ENCODE data around the gene CEACAM21.

Gene CEACAM21

DNA sequence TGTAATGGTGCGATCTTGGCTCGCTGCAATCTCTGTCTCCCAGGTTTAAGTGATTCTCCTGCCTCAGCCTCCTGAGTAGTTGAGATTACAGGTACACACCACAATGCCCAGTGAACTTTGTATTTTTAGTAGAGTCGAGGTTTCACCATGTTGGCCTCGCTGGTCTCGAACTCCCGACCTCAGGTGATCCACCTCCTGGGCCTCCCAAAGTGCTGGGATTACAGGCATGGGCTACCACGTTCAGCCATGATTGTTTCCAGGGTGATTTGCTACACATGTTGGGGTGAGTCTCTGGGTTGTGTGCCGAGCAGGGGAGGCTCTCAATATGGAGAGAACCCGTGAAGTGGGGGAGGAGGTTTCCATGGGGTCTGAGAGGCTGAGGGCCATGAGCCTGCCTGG is 24.8 kb upstream of the CEACAM21 start:
- H3K4me3 ChIP-seq (ENCODE audit: low read depth, low read length), result no peak overlapping the region
- H3K27me3 ChIP-seq, result peaks cover 95% of the 10 kb centered on the region
- H3K4me1 ChIP-seq, result no peaks in the 10 kb centered on the region
- no peak for TF ChIP-seq CTCF (IDR thresholded peaks at IDR 0.05; ENCODE audit: low read depth, low read length)
- no peaks in the 10 kb centered on the region for H3K36me3 ChIP-seq
- no peak for DNase-seq
- no peaks in the 10 kb centered on the region; the same call in 1 of the 2 replicates for H3K9me3 ChIP-seq

GRCh38 chr19:41551711-41552110 is 24.3 kb upstream of the CEACAM21 start:
- Histone ChIP-seq H3K9me3 (no peaks in the 10 kb centered on the region; the same call in 1 of the 2 replicates), H3K36me3 (no peaks in the 10 kb centered on the region), H3K4me3 (ENCODE audit: low read depth, low read length) (no peak overlapping the region), H3K27me3 (peaks cover 95% of the 10 kb centered on the region), H3K4me1 (no peaks in the 10 kb centered on the region)
- no peak for DNase-seq
- no peak for TF ChIP-seq CTCF (IDR thresholded peaks at IDR 0.05; ENCODE audit: low read depth, low read length)

- Histone ChIP-seq H3K4me1 (no peaks in the 10 kb centered on the region), H3K4me3 (ENCODE audit: low read depth, low read length) (no peak overlapping the region)
Measured at GRCh38 chr19:41552558-41552957, 23.4 kb upstream of the CEACAM21 start.

DNA sequence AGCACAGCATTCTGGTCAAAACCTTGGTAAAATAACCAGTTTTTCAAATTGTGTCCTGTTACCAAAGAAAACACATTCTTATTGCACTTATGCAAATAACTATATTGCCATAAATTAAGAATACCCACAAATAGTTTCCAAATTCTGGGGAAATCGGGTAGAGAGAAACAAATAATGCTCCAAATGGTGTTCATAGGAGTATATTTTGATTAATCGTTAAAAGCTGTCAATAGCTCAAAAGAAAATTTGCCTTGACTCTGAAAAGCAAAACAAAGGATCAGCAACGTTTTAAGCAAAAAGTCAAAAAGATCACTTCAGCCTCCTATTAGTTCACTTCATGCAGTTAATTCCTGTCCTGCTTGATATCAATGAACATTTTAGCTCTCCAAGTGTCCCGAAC is 22.2 kb upstream of the CEACAM21 start:
- no peaks in the 10 kb centered on the region for H3K4me1 ChIP-seq
- H3K9me3 ChIP-seq, result no peaks in the 10 kb centered on the region; the same call in 1 of the 2 replicates
- TF ChIP-seq CTCF (IDR thresholded peaks at IDR 0.05; ENCODE audit: low read depth, low read length), result no peak
- no peaks in the 10 kb centered on the region for H3K36me3 ChIP-seq
- H3K27me3 ChIP-seq, result peaks cover 95% of the 10 kb centered on the region
- DNase-seq, result no peak
- H3K4me3 ChIP-seq (ENCODE audit: low read depth, low read length), result no peak overlapping the region

More at GRCh38 chr19:41552558-41552957, 23.4 kb upstream of the CEACAM21 start:
- Histone ChIP-seq H3K27me3 (peaks cover 95% of the 10 kb centered on the region), H3K36me3 (no peaks in the 10 kb centered on the region), H3K9me3 (no peaks in the 10 kb centered on the region; the same call in 1 of the 2 replicates)
- DNase-seq, result no peak
- TF ChIP-seq CTCF (IDR thresholded peaks at IDR 0.05; ENCODE audit: low read depth, low read length), result no peak

- TF ChIP-seq CTCF (IDR thresholded peaks at IDR 0.05; ENCODE audit: low read depth, low read length), result no peak
- Histone ChIP-seq H3K27me3 (peaks cover 95% of the 10 kb centered on the region), H3K9me3 (no peaks in the 10 kb centered on the region; the same call in 1 of the 2 replicates), H3K36me3 (no peaks in the 10 kb centered on the region), H3K4me1 (no peaks in the 10 kb centered on the region), H3K4me3 (ENCODE audit: low read depth, low read length) (no peak overlapping the region)
- DNase-seq, result no peak
Measured at GRCh38 chr19:41554907-41555306, 21.1 kb upstream of the CEACAM21 start.

GRCh38 chr19:41555748-41556147 is 20.2 kb upstream of the CEACAM21 start:
- Histone ChIP-seq H3K27me3 (peaks cover 95% of the 10 kb centered on the region), H3K4me3 (ENCODE audit: low read depth, low read length) (no peak overlapping the region), H3K4me1 (no peaks in the 10 kb centered on the region), H3K36me3 (no peaks in the 10 kb centered on the region), H3K9me3 (no peaks in the 10 kb centered on the region; the same call in 1 of the 2 replicates)
- no peak for DNase-seq
- TF ChIP-seq CTCF (IDR thresholded peaks at IDR 0.05; ENCODE audit: low read depth, low read length), result no peak

Data from BE2C (cell line).